SK-N-SH treated with all-trans-retinoic acid at 6 μM for 48 hours (cell line): ENCODE measurements around the gene NFE2L1.

ENCODE experiments used
- CREB5 ChIP-seq: fragments of 250-450 bp; sonication (Bioruptor Pico); IDR thresholded peaks from 2 replicates; pipeline ENCODE4 v1.5.1; 2020; ENCODE audit warnings: low read depth, mild to moderate bottlenecking, moderate library complexity
- OSR1 ChIP-seq: fragments of 250-450 bp; sonication (Bioruptor Pico); IDR thresholded peaks from 2 replicates; pipeline ENCODE4 v1.8.0; 2022; ENCODE audit warnings: moderate library complexity, mild to moderate bottlenecking, inconsistent platforms
- PATZ1 ChIP-seq: fragments of 250-450 bp; sonication (Bioruptor Pico); IDR thresholded peaks from 2 replicates; pipeline ENCODE4 v1.8.0; 2020; ENCODE audit warnings: mild to moderate bottlenecking, moderate library complexity, borderline replicate concordance
- ZNF565 ChIP-seq: fragments of 450-650 bp; formaldehyde crosslinking; conservative IDR thresholded peaks from 2 replicates; pipeline ENCODE4 v1.5.0; 2020; ENCODE audit warnings: low read depth, mild to moderate bottlenecking, moderate library complexity

GRCh38 chr17:47999582-47999981 lies 48.6 kb upstream of the NFE2L1 start:
- TF ChIP-seq PATZ1 (CRISPR knock-in tag) (no peak), CREB5 (CRISPR knock-in tag) (no peak), OSR1 (CRISPR knock-in tag) (no peak), ZNF565 (CRISPR knock-in tag) (no peak)
